Activated naive CD4-positive, alpha-beta T cell treated with anti-CD3 and anti-CD28 coated beads, Interleukin-2, amount 50 U/mL, for 24 hours (primary cell): ENCODE results near the gene MVK.

ENCODE experiments used
- H3K27ac Mint-ChIP-seq: one replicate; pipeline ENCODE4 v1.8.0; 2021; ENCODE audit warnings: mild to moderate bottlenecking, mixed read lengths
- H3K27me3 Mint-ChIP-seq: one replicate; pipeline ENCODE4 v1.8.0; 2021; ENCODE audit warnings: mixed read lengths
- H3K36me3 Mint-ChIP-seq: one replicate; pipeline ENCODE4 v1.8.0; 2021; ENCODE audit warnings: mixed read lengths
- H3K4me1 Mint-ChIP-seq: one replicate; pipeline ENCODE4 v1.8.0; 2021; ENCODE audit warnings: mixed read lengths
- H3K4me3 Mint-ChIP-seq: one replicate; pipeline ENCODE4 v1.8.0; 2021; ENCODE audit warnings: mild to moderate bottlenecking, mixed read lengths
- H3K9me3 Mint-ChIP-seq: one replicate; pipeline ENCODE4 v1.8.0; 2021; ENCODE audit warnings: mixed read lengths

MVK gene

GRCh38 chr12:109613649-109614455, 40.3 kb downstream of the MVK start:
- Mint-ChIP-seq H3K27me3 (peaks cover 7% of the 10 kb centered on the region), H3K36me3 (no peaks in the 10 kb centered on the region)

GRCh38 chr12:109615556-109616229, 42.1 kb downstream of the MVK start:
- Mint-ChIP-seq H3K4me1 (no peaks in the 10 kb centered on the region), H3K27ac (no peak overlapping the region), H3K4me3 (no peak overlapping the region), H3K27me3 (peaks cover 8% of the 10 kb centered on the region), H3K9me3 (no peaks in the 10 kb centered on the region), H3K36me3 (no peaks in the 10 kb centered on the region)

More at GRCh38 chr12:109613649-109614455, 40.3 kb downstream of the MVK start:
- H3K4me1 Mint-ChIP-seq: no peaks in the 10 kb centered on the region
- no peak overlapping the region for H3K4me3 Mint-ChIP-seq
- H3K27ac Mint-ChIP-seq: no peak overlapping the region
- no peaks in the 10 kb centered on the region for H3K9me3 Mint-ChIP-seq

- no peak overlapping the region for H3K27ac Mint-ChIP-seq
- peaks cover 3% of the 10 kb centered on the region for H3K4me1 Mint-ChIP-seq
- H3K36me3 Mint-ChIP-seq: no peaks in the 10 kb centered on the region
- H3K27me3 Mint-ChIP-seq: peaks cover 9% of the 10 kb centered on the region
- H3K4me3 Mint-ChIP-seq: no peak overlapping the region
- no peaks in the 10 kb centered on the region for H3K9me3 Mint-ChIP-seq
These were observed 43.9 kb downstream of the MVK start for GRCh38 chr12:109617491-109617890.

GRCh38 chr12:109618082-109618481, 44.5 kb downstream of the MVK start:
- Mint-ChIP-seq H3K4me3 (no peak overlapping the region), H3K4me1 (peaks cover 3% of the 10 kb centered on the region), H3K36me3 (no peaks in the 10 kb centered on the region), H3K27me3 (peaks cover 10% of the 10 kb centered on the region), H3K9me3 (no peaks in the 10 kb centered on the region), H3K27ac (no peak overlapping the region)

GRCh38 chr12:109619002-109619604, 45.5 kb downstream of the MVK start:
- Mint-ChIP-seq H3K4me1 (peaks cover 3% of the 10 kb centered on the region), H3K36me3 (no peaks in the 10 kb centered on the region), H3K9me3 (no peaks in the 10 kb centered on the region), H3K27ac (no peak overlapping the region), H3K27me3 (peaks cover 10% of the 10 kb centered on the region), H3K4me3 (no peak overlapping the region)

- H3K4me1 Mint-ChIP-seq: peaks cover 3% of the 10 kb centered on the region
- H3K36me3 Mint-ChIP-seq: no peaks in the 10 kb centered on the region
- no peak overlapping the region for H3K27ac Mint-ChIP-seq
- no peak overlapping the region for H3K4me3 Mint-ChIP-seq
- peaks cover 7% of the 10 kb centered on the region for H3K27me3 Mint-ChIP-seq
- H3K9me3 Mint-ChIP-seq: no peaks in the 10 kb centered on the region
These were observed 47.7 kb downstream of the MVK start for GRCh38 chr12:109621211-109621694.

- H3K27ac Mint-ChIP-seq: no peak overlapping the region
- peaks cover 8% of the 10 kb centered on the region for H3K27me3 Mint-ChIP-seq
- H3K36me3 Mint-ChIP-seq: no peaks in the 10 kb centered on the region
- peaks cover 3% of the 10 kb centered on the region for H3K4me1 Mint-ChIP-seq
- peak overlapping the region; percentile 36 for H3K4me3 Mint-ChIP-seq
- no peaks in the 10 kb centered on the region for H3K9me3 Mint-ChIP-seq
These were observed 48.3 kb downstream of the MVK start for GRCh38 chr12:109621901-109622364.

GRCh38 chr12:109624467-109624866, 50.9 kb downstream of the MVK start:
- Mint-ChIP-seq H3K4me3 (no peak overlapping the region), H3K36me3 (no peaks in the 10 kb centered on the region), H3K9me3 (no peaks in the 10 kb centered on the region), H3K27ac (no peak overlapping the region), H3K4me1 (peaks cover 3% of the 10 kb centered on the region), H3K27me3 (peaks cover 15% of the 10 kb centered on the region)

GRCh38 chr12:109625131-109625559, 51.6 kb downstream of the MVK start:
- Mint-ChIP-seq H3K4me3 (no peak overlapping the region), H3K9me3 (no peaks in the 10 kb centered on the region), H3K36me3 (no peaks in the 10 kb centered on the region), H3K27ac (no peak overlapping the region), H3K27me3 (peaks cover 16% of the 10 kb centered on the region), H3K4me1 (peaks cover 3% of the 10 kb centered on the region)

GRCh38 chr12:109625749-109626377, 52.3 kb downstream of the MVK start:
- Mint-ChIP-seq H3K9me3 (no peaks in the 10 kb centered on the region), H3K4me1 (peaks cover 3% of the 10 kb centered on the region), H3K36me3 (no peaks in the 10 kb centered on the region), H3K27me3 (peaks cover 17% of the 10 kb centered on the region), H3K27ac (no peak overlapping the region), H3K4me3 (no peak overlapping the region)

GRCh38 chr12:109626378-109627115, 53.0 kb downstream of the MVK start:
- Mint-ChIP-seq H3K27me3 (peaks cover 16% of the 10 kb centered on the region), H3K4me3 (no peak overlapping the region), H3K4me1 (no peaks in the 10 kb centered on the region), H3K9me3 (no peaks in the 10 kb centered on the region), H3K36me3 (no peaks in the 10 kb centered on the region), H3K27ac (no peak overlapping the region)

GRCh38 chr12:109627633-109628032, 54.0 kb downstream of the MVK start:
- H3K4me1 Mint-ChIP-seq: no peaks in the 10 kb centered on the region

GRCh38 chr12:109630107-109630506, 56.5 kb downstream of the MVK start:
- H3K9me3 Mint-ChIP-seq: no peaks in the 10 kb centered on the region
- H3K4me1 Mint-ChIP-seq: no peaks in the 10 kb centered on the region
- H3K36me3 Mint-ChIP-seq: no peaks in the 10 kb centered on the region
- no peak overlapping the region for H3K27ac Mint-ChIP-seq
- H3K4me3 Mint-ChIP-seq: no peak overlapping the region
- H3K27me3 Mint-ChIP-seq: peaks cover 13% of the 10 kb centered on the region

More at GRCh38 chr12:109627633-109628032, 54.0 kb downstream of the MVK start:
- Mint-ChIP-seq H3K27me3 (peaks cover 14% of the 10 kb centered on the region), H3K9me3 (no peaks in the 10 kb centered on the region), H3K36me3 (no peaks in the 10 kb centered on the region), H3K4me3 (no peak overlapping the region), H3K27ac (no peak overlapping the region)

- H3K27me3 Mint-ChIP-seq: peaks cover 13% of the 10 kb centered on the region
- no peaks in the 10 kb centered on the region for H3K9me3 Mint-ChIP-seq
These were observed 57.2 kb downstream of the MVK start for GRCh38 chr12:109630815-109631214.

GRCh38 chr12:109631302-109631701, 57.7 kb downstream of the MVK start:
- Mint-ChIP-seq H3K27me3 (peaks cover 13% of the 10 kb centered on the region), H3K4me1 (no peaks in the 10 kb centered on the region), H3K27ac (no peak overlapping the region), H3K9me3 (no peaks in the 10 kb centered on the region), H3K36me3 (no peaks in the 10 kb centered on the region), H3K4me3 (no peak overlapping the region)

More at GRCh38 chr12:109630815-109631214, 57.2 kb downstream of the MVK start:
- Mint-ChIP-seq H3K4me1 (no peaks in the 10 kb centered on the region), H3K36me3 (no peaks in the 10 kb centered on the region), H3K4me3 (no peak overlapping the region), H3K27ac (no peak overlapping the region)
